Peyer's patch (tissue), 4 donors: Measurements from ENCODE around the gene FNIP1.
"Not testable (repeated sequence)": the region's sequence is repeated elsewhere in the genome, so short reads cannot be mapped to it uniquely, and the experiment has no call there.

ENCODE experiments used
- CTCF ChIP-seq, 6 experiments: fragments of 450-650 bp in 4 of 6; fragments of 200-600 bp in 2 of 6; sonication (generic) in 1 of 6; IDR thresholded peaks; one replicate each; pipeline ENCODE4 v1.5.1; 2017 to 2019; ENCODE audit warnings: antibody characterized with exemption in 6 of 6, mild to moderate bottlenecking in 3 of 6, moderate library complexity in 1 of 6
- POLR2A ChIP-seq, 2 donors: fragments of 450-650 bp; IDR thresholded peaks; one replicate each; pipeline ENCODE4 v1.5.1; 2017; ENCODE audit warnings: antibody characterized with exemption in 2 of 2, mild to moderate bottlenecking in 2 of 2, moderate library complexity in 2 of 2

DNA sequence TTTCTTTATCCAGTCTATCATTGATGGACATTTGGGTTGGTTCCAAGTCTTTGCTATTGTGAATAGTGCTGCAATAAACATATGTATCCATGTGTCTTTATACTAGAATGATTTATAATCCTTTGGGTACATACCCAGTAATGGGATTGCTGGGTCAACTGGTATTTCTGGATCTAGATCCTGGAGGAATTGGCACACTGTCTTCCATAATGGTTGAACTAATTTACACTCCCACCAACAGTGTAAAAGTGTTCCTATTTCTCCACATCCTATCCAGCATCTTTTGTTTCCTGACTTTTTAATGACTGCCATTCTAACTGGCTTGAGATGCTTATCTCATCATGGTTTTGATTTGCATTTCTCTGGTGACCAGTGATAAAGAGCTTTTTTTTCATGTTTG, 72.7 kb downstream of the FNIP1 start:
- not testable (repeated sequence) for TF ChIP-seq CTCF, POLR2A (IDR thresholded peaks at IDR 0.05)
